ENCODE measurements around the gene CHERP.
A peak's percentile ranks its signal among the peaks of the same experiment; 100 is the strongest.
"Not testable (repeated sequence)": the region's sequence is repeated elsewhere in the genome, so short reads cannot be mapped to it uniquely, and the experiment has no call there.

Gene CHERP

GRCh38 chr19:16575861-16576689, 33.8 kb upstream of the CHERP start:
- no peak for DNase-seq

- DNase-seq = no peak
These were observed 33.0 kb upstream of the CHERP start for GRCh38 chr19:16575282-16575681.

- no peak for DNase-seq
These were observed 31.7 kb upstream of the CHERP start for GRCh38 chr19:16573925-16574324.

- DNase-seq = no peak
These were observed 31.1 kb upstream of the CHERP start for GRCh38 chr19:16573296-16573695.

- DNase-seq = peak; percentile 99
These were observed 30.3 kb upstream of the CHERP start, which contains the start of gene SLC35E1 for GRCh38 chr19:16572332-16573211. Gene SLC35E1, minus strand, starts transcription at chr19:16572415. Its CDS starts 51 bp downstream, at chr19:16572364.

- peak; percentile 66 for DNase-seq
These were observed 29.6 kb upstream of the CHERP start for GRCh38 chr19:16571822-16572331.

GRCh38 chr19:16571283-16571682, 29.0 kb upstream of the CHERP start:
- DNase-seq = peak; percentile 37

- DNase-seq = no peak
These were observed 27.5 kb upstream of the CHERP start for GRCh38 chr19:16569609-16570320.

GRCh38 chr19:16566702-16567101, 24.5 kb upstream of the CHERP start:
- DNase-seq = no peak

- DNase-seq = no peak
These were observed 23.9 kb upstream of the CHERP start for GRCh38 chr19:16566161-16566560.

GRCh38 chr19:16564842-16565241, 22.6 kb upstream of the CHERP start:
- no peak for DNase-seq

- DNase-seq = no peak
These were observed 20.4 kb upstream of the CHERP start for GRCh38 chr19:16562608-16563025.

- peak; percentile 57 for DNase-seq
These were observed 19.1 kb upstream of the CHERP start for GRCh38 chr19:16561382-16561781.

- no peak for DNase-seq
These were observed 17.6 kb upstream of the CHERP start for GRCh38 chr19:16559780-16560276.

- no peak for DNase-seq
These were observed 12.5 kb upstream of the CHERP start for GRCh38 chr19:16554776-16555175.

GRCh38 chr19:16551902-16552301, 9.7 kb upstream of the CHERP start:
- not testable (repeated sequence) for DNase-seq

- DNase-seq = no peak
These were observed 6.7 kb upstream of the CHERP start for GRCh38 chr19:16548956-16549355.

- no peak for DNase-seq
These were observed 2.4 kb upstream of the CHERP start for GRCh38 chr19:16544473-16545231.

GRCh38 chr19:16543734-16544133, 1.5 kb upstream of the CHERP start:
- DNase-seq = not testable (repeated sequence)

- DNase-seq = peak; percentile 75
These were observed 754 bp upstream of the CHERP start for GRCh38 chr19:16542910-16543472.

- peak; percentile 53 for DNase-seq
These were observed 652 bp downstream of the CHERP start for GRCh38 chr19:16541526-16542044.

All from NCI-H82 (cell line).